Fibroblast of skin of back (primary cell): Measurements from ENCODE around the gene STX18.

Experiments used
- DNase-seq: peaks from one replicate; pipeline ENCODE4 v3.0.0-alpha.2; 2013

The STX18 gene

GRCh38 chr4:4418676-4419390 is 123.0 kb downstream of the STX18 start:
- DNase-seq, result no peak

- no peak for DNase-seq
These were observed 124.0 kb downstream of the STX18 start for GRCh38 chr4:4417886-4418285.

GRCh38 chr4:4416981-4417380 is 124.9 kb downstream of the STX18 start:
- no peak for DNase-seq

- DNase-seq, result no peak
These were observed 125.7 kb downstream of the STX18 start for GRCh38 chr4:4415806-4416805.

GRCh38 chr4:4415107-4415805 is 126.6 kb downstream of the STX18 start:
- no peak for DNase-seq

GRCh38 chr4:4413806-4414205 is 128.0 kb downstream of the STX18 start:
- no peak for DNase-seq

GRCh38 chr4:4413373-4413725 is 128.5 kb downstream of the STX18 start:
- no peak for DNase-seq

GRCh38 chr4:4412641-4413372 is 129.0 kb downstream of the STX18 start:
- DNase-seq, result no peak

GRCh38 chr4:4411906-4412305 is 129.9 kb downstream of the STX18 start:
- no peak for DNase-seq

GRCh38 chr4:4410271-4410670 is 131.6 kb downstream of the STX18 start:
- DNase-seq, result no peak

GRCh38 chr4:4409416-4410115 is 132.3 kb downstream of the STX18 start:
- no peak for DNase-seq

- no peak for DNase-seq
These were observed 133.1 kb downstream of the STX18 start for GRCh38 chr4:4408576-4409335.

GRCh38 chr4:4408132-4408523 is 133.7 kb downstream of the STX18 start:
- DNase-seq, result no peak

GRCh38 chr4:4407299-4408131 is 134.3 kb downstream of the STX18 start:
- no peak for DNase-seq

GRCh38 chr4:4406455-4407298 is 135.2 kb downstream of the STX18 start:
- no peak for DNase-seq

- no peak for DNase-seq
These were observed 136.4 kb downstream of the STX18 start for GRCh38 chr4:4405358-4405962.

- no peak for DNase-seq
These were observed 138.9 kb downstream of the STX18 start for GRCh38 chr4:4402966-4403365.

- no peak for DNase-seq
These were observed 140.8 kb downstream of the STX18 start for GRCh38 chr4:4401036-4401435.

- DNase-seq, result no peak
These were observed 143.4 kb downstream of the STX18 start for GRCh38 chr4:4398430-4398829.
